NK-92 treated with Interleukin-12 subunit alpha and Interleukin-12 subunit beta, amount 100 ng/mL, for 24 hours (cell line): Measurements from ENCODE around the gene C10orf71.
A peak's percentile ranks its signal among the peaks of the same experiment; 100 is the strongest.

Experiments
- DNase-seq: peaks from one replicate; lab custom pipeline; 2025; lab: John Stamatoyannopoulos, UW

Gene C10orf71

GRCh38 chr10:49295297-49295696, 3.7 kb upstream of the C10orf71 start:
- no peak for DNase-seq

- no peak for DNase-seq
Observed at GRCh38 chr10:49296382-49296781, 2.6 kb upstream of the C10orf71 start.

GRCh38 chr10:49296836-49297235, 2.1 kb upstream of the C10orf71 start:
- DNase-seq, result no peak

GRCh38 chr10:49297818-49298670, 926 bp upstream of the C10orf71 start:
- DNase-seq, result no peak

GRCh38 chr10:49298671-49298982, 343 bp upstream of the C10orf71 start:
- no peak for DNase-seq

- no peak for DNase-seq
Observed at GRCh38 chr10:49299816-49300139, 808 bp downstream of the C10orf71 start.

- DNase-seq, result no peak
Observed at GRCh38 chr10:49300140-49300974, 1.4 kb downstream of the C10orf71 start.

- DNase-seq, result no peak
Observed at GRCh38 chr10:49301302-49301701, 2.3 kb downstream of the C10orf71 start.

GRCh38 chr10:49302088-49302487, 3.1 kb downstream of the C10orf71 start:
- DNase-seq, result no peak

GRCh38 chr10:49303711-49304110, 4.7 kb downstream of the C10orf71 start:
- DNase-seq, result no peak

- no peak for DNase-seq
Observed at GRCh38 chr10:49304137-49304536, 5.2 kb downstream of the C10orf71 start.

GRCh38 chr10:49307921-49308320, 9.0 kb downstream of the C10orf71 start:
- DNase-seq, result no peak

- no peak for DNase-seq
Observed at GRCh38 chr10:49308881-49309280, 9.9 kb downstream of the C10orf71 start.

- DNase-seq, result peak; percentile 22
Observed at GRCh38 chr10:49309691-49310411, 10.9 kb downstream of the C10orf71 start.

- no peak for DNase-seq
Observed at GRCh38 chr10:49310460-49310859, 11.5 kb downstream of the C10orf71 start.

GRCh38 chr10:49310901-49311554, 12.1 kb downstream of the C10orf71 start:
- DNase-seq, result no peak

GRCh38 chr10:49311555-49312236, 12.7 kb downstream of the C10orf71 start:
- DNase-seq, result no peak

GRCh38 chr10:49312246-49312869, 13.4 kb downstream of the C10orf71 start:
- DNase-seq, result no peak

GRCh38 chr10:49313501-49314070, 14.6 kb downstream of the C10orf71 start:
- DNase-seq, result no peak

- no peak for DNase-seq
Observed at GRCh38 chr10:49314806-49315205, 15.8 kb downstream of the C10orf71 start.

- DNase-seq, result no peak
Observed at GRCh38 chr10:49318028-49318427, 19.1 kb downstream of the C10orf71 start.
